Neural cell (in vitro differentiated cells): ENCODE results near the gene GSC2. TPM values are rescaled to one million over a fixed set of nuclear protein-coding genes. Genes with fewer than 3 reads are reported as not detected.

Source experiments
- H2AFZ ChIP-seq: fragments of 200-600, 300-800 bp; sonication (generic), shearing (Covaris generic); 2 replicates; pipeline ENCODE4 v1.6.0; 2014; ENCODE audit warnings: low read depth, mild to moderate bottlenecking, antibody characterized with exemption, low read length, moderate library complexity
- H3F3A ChIP-seq: fragments of 200-600 bp; shearing (Covaris generic); 2 replicates; pipeline ENCODE4 v1.6.1; 2016; ENCODE audit warnings: mild to moderate bottlenecking, moderate library complexity, mixed read lengths, antibody characterized with exemption, low read length; ENCODE audit not compliant: insufficient read depth, poor library complexity, severe bottlenecking
- H3K27ac ChIP-seq: fragments of 200-600, 300-800 bp; sonication (generic), shearing (Covaris generic); 2 replicates; pipeline ENCODE4 v1.5.1; 2014; ENCODE audit warnings: mild to moderate bottlenecking, low read length, moderate library complexity
- H3K27me3 ChIP-seq: fragments of 300-800, 200-600 bp; sonication (generic), shearing (Covaris generic); 2 replicates; pipeline ENCODE4 v1.6.0; 2014; ENCODE audit warnings: mild to moderate bottlenecking, low read depth, low read length, moderate library complexity; ENCODE audit not compliant: insufficient read depth
- H3K36me3 ChIP-seq: fragments of 300-800, 200-600 bp; sonication (generic), shearing (Covaris generic); 2 replicates; pipeline ENCODE4 v1.5.1; 2014; ENCODE audit warnings: mild to moderate bottlenecking, antibody characterized with exemption, low read length, moderate library complexity; ENCODE audit not compliant: insufficient read depth
- H3K4me2 ChIP-seq: fragments of 300-800, 200-600 bp; sonication (generic), shearing (Covaris generic); 2 replicates; pipeline ENCODE4 v1.6.0; 2014; ENCODE audit warnings: mild to moderate bottlenecking, low read length
- H3K4me3 ChIP-seq: fragments of 300-800, 200-600 bp; sonication (generic), shearing (Covaris generic); 2 replicates; pipeline ENCODE4 v1.5.1; 2014; ENCODE audit warnings: mild to moderate bottlenecking, low read length, moderate library complexity
- H3K79me2 ChIP-seq: fragments of 200-600 bp; shearing (Covaris generic); replicated peaks from 2 replicates; pipeline ENCODE4 v1.6.0; 2014; ENCODE audit warnings: mild to moderate bottlenecking, low read length, moderate library complexity; ENCODE audit not compliant: insufficient read depth
- H3K9ac ChIP-seq: fragments of 300-800, 200-600 bp; sonication (generic), shearing (Covaris generic); 2 replicates; pipeline ENCODE4 v1.6.1; 2016; ENCODE audit warnings: mild to moderate bottlenecking, low read length, mixed read lengths
- H3K9me2 ChIP-seq: fragments of 200-600 bp; shearing (Covaris generic); 2 replicates; pipeline ENCODE4 v1.6.1; 2016; ENCODE audit warnings: mild to moderate bottlenecking, low read length, mixed read lengths; ENCODE audit not compliant: insufficient read depth
- H3K9me3 ChIP-seq: fragments of 200-600, 300-800 bp; sonication (generic), shearing (Covaris generic); 2 replicates; pipeline ENCODE4 v1.6.1; 2016; ENCODE audit warnings: mild to moderate bottlenecking, mixed run types, low read length, moderate library complexity, mixed read lengths
- H4K20me1 ChIP-seq: fragments of 200-600 bp; shearing (Covaris generic); 2 replicates; pipeline ENCODE4 v1.6.1; 2016; ENCODE audit warnings: mild to moderate bottlenecking, mixed run types; ENCODE audit not compliant: insufficient read depth
- CTCF ChIP-seq: fragments of 450-650 bp; IDR thresholded peaks from 2 replicates; pipeline ENCODE4 v1.5.1; 2014; ENCODE audit warnings: antibody characterized with exemption, mild to moderate bottlenecking, moderate library complexity; ENCODE audit not compliant: poor library complexity, severe bottlenecking
- EP300 ChIP-seq: fragments of 450-650 bp; conservative IDR thresholded peaks from 2 replicates; pipeline ENCODE4 v1.6.1; 2014; ENCODE audit warnings: antibody characterized with exemption, mild to moderate bottlenecking, moderate library complexity; ENCODE audit not compliant: poor library complexity, severe bottlenecking
- EZH2 ChIP-seq: fragments of 200-600, 300-800 bp; shearing (Covaris generic), sonication (generic); IDR thresholded peaks from 2 replicates; pipeline ENCODE4 v1.6.1; 2014; ENCODE audit warnings: antibody characterized with exemption, low read length, borderline replicate concordance, mild to moderate bottlenecking; ENCODE audit not compliant: insufficient read depth, poor library complexity, severe bottlenecking
- MXI1 ChIP-seq: fragments of 450-650 bp; conservative IDR thresholded peaks from 2 replicates; pipeline ENCODE4 v1.6.1; 2014; ENCODE audit warnings: antibody characterized with exemption, mild to moderate bottlenecking; ENCODE audit not compliant: poor library complexity, severe bottlenecking
- POLR2AphosphoS5 ChIP-seq: IDR thresholded peaks from 2 replicates; pipeline ENCODE4 v1.6.1; 2012
- RAD21 ChIP-seq: fragments of 450-650 bp; conservative IDR thresholded peaks from 2 replicates; pipeline ENCODE4 v1.6.1; 2014; ENCODE audit warnings: antibody characterized with exemption, mild to moderate bottlenecking, moderate library complexity
- REST ChIP-seq: IDR thresholded peaks from 2 replicates; pipeline ENCODE4 v1.6.1; 2012; ENCODE audit warnings: borderline replicate concordance
- SMC3 ChIP-seq: fragments of 450-650 bp; conservative IDR thresholded peaks from 2 replicates; pipeline ENCODE4 v1.6.1; 2014; ENCODE audit warnings: antibody characterized with exemption, mild to moderate bottlenecking, moderate library complexity; ENCODE audit not compliant: poor library complexity
- TAF1 ChIP-seq: IDR thresholded peaks from 2 replicates; pipeline ENCODE4 v1.6.1; 2012; ENCODE audit warnings: low read depth
- polyA plus RNA-seq: library from polyadenylated mRNA; depleted of rRNA; stranded (reverse); fragments of >200 nt; gene quantifications from 2 replicates; pipeline ENCODE4 v1.2.3, GENCODE V29; 2014

Gene GSC2
- polyA plus RNA-seq, 1 donor from 2014 or later, result not detected

- no peak overlapping the region for H2AFZ ChIP-seq
- TF ChIP-seq MXI1 (no peak), RAD21 (no peak), SMC3 (no peak), CTCF (no peak), POLR2AphosphoS5 (no peak), REST (no peak), EZH2 (no peak), TAF1 (no peak), EP300 (no peak)
- H3K27ac ChIP-seq, result no peak overlapping the region
- H3K9me2 ChIP-seq, result no peaks in the 10 kb centered on the region
- H3K79me2 ChIP-seq, result no peaks in the 10 kb centered on the region
- H3K27me3 ChIP-seq, result peaks cover 68% of the 10 kb centered on the region
- peaks cover 6% of the 10 kb centered on the region for H3K9me3 ChIP-seq
- H3K4me2 ChIP-seq, result no peak overlapping the region
- no peak overlapping the region for H3K9ac ChIP-seq
- no peak overlapping the region for H3K4me3 ChIP-seq
- H3F3A ChIP-seq, result no peaks in the 10 kb centered on the region
- H4K20me1 ChIP-seq, result no peaks in the 10 kb centered on the region
- no peaks in the 10 kb centered on the region for H3K36me3 ChIP-seq
Observed at GRCh38 chr22:19151329-19152191, 1.5 kb upstream of the GSC2 start.

- no peak overlapping the region for H2AFZ ChIP-seq
- peaks cover 74% of the 10 kb centered on the region for H3K27me3 ChIP-seq
- peaks cover 6% of the 10 kb centered on the region for H3K9me3 ChIP-seq
- no peak overlapping the region for H3K4me2 ChIP-seq
- TF ChIP-seq EZH2 (peak; percentile 97), MXI1 (no peak)
- no peak overlapping the region for H3K27ac ChIP-seq
- H3K4me3 ChIP-seq, result no peak overlapping the region
- no peaks in the 10 kb centered on the region for H3F3A ChIP-seq
- H3K9ac ChIP-seq, result no peak overlapping the region
- no peaks in the 10 kb centered on the region for H3K9me2 ChIP-seq
- H4K20me1 ChIP-seq, result no peaks in the 10 kb centered on the region
- no peaks in the 10 kb centered on the region for H3K36me3 ChIP-seq
- H3K79me2 ChIP-seq, result no peaks in the 10 kb centered on the region
Observed at GRCh38 chr22:19150482-19151328, 613 bp upstream of the GSC2 start.
